GM12801 (cell line): ENCODE results near the gene EHHADH.

Experiments
- TF ChIP-seq, protein P1 (sequence below): IDR thresholded peaks from one replicate; pipeline ENCODE4 v1.5.1; 2011; ENCODE audit warnings: control low read depth; ENCODE audit not compliant: insufficient read length; ENCODE audit errors: extremely low read depth

Gene EHHADH

DNA sequence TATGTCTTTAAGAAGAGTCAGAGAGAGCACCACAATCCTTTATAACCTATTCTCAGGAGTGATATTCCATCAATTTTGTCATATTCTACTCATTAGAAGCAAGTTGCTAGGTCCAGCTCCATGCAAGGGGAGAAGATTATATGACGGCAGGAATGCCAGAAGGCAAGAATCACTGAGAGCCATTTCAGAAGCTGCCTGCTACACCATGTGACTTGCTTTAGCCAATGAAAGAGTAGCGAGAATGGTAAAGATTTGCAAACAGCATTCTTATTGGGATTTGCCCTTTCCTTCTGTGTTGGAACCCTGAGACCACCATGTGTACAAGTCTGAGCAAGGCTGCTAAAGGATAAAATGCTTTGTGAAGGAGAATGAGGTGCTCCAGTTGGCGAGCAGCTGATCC, 96.5 kb downstream of the EHHADH start:
- TF ChIP-seq, protein P1, sequence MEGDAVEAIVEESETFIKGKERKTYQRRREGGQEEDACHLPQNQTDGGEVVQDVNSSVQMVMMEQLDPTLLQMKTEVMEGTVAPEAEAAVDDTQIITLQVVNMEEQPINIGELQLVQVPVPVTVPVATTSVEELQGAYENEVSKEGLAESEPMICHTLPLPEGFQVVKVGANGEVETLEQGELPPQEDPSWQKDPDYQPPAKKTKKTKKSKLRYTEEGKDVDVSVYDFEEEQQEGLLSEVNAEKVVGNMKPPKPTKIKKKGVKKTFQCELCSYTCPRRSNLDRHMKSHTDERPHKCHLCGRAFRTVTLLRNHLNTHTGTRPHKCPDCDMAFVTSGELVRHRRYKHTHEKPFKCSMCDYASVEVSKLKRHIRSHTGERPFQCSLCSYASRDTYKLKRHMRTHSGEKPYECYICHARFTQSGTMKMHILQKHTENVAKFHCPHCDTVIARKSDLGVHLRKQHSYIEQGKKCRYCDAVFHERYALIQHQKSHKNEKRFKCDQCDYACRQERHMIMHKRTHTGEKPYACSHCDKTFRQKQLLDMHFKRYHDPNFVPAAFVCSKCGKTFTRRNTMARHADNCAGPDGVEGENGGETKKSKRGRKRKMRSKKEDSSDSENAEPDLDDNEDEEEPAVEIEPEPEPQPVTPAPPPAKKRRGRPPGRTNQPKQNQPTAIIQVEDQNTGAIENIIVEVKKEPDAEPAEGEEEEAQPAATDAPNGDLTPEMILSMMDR: no peak

DNA sequence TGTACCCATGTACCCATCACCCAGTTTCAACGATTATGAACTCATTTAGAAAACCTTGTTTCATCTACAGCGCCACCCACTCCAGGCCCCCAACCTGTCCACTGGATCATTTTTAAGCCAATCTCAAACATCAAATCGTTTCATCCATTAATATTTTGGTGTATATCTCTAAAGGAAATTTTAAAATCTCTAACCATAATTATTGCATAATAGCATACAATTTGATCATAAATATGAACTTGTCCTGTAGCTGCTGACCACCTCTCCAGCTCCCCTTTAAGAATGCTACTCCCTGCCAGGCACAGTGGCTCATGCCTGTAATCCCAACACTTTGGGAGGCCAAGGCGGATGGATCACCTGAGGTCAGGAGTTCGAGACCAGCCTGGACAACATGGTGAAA, 98.2 kb downstream of the EHHADH start:
- TF ChIP-seq, protein P1: no peak

DNA sequence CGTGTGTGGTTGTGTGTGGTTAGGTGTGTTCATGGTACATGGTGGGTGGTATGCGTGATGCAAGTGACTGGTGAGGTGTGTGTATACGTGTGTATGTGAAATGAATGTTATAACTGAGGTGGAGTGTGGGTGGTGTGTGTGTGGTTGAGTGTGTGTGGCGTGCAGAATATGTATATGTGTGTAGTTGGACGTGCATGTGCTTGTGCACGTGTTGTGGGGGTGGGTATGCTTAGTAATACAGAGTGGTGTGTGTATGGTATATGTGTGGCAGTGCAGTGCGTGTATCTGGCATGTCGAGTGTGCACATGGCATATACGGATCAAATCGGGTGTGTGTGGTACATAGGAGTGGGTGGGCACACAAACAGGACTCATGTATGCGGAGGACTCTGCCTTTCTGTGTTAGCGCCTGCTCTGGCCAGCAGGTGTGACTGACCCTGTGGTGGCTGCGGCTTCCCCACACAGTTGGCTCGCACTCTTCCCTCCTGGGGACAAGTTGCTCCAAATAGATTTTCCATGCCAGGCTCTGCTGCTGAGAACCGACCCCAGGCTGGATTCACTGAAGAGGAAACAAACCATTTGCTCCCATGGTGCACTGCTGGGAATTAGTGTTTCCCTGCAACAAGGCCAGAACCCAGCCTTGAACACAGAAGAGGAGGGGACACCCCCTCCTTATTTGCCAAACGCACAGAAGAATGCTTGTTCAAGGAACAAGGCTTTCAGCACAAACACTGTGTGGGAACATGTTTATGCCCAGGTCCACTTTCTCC, 99.8 kb downstream of the EHHADH start:
- TF ChIP-seq, protein P1: no peak

DNA sequence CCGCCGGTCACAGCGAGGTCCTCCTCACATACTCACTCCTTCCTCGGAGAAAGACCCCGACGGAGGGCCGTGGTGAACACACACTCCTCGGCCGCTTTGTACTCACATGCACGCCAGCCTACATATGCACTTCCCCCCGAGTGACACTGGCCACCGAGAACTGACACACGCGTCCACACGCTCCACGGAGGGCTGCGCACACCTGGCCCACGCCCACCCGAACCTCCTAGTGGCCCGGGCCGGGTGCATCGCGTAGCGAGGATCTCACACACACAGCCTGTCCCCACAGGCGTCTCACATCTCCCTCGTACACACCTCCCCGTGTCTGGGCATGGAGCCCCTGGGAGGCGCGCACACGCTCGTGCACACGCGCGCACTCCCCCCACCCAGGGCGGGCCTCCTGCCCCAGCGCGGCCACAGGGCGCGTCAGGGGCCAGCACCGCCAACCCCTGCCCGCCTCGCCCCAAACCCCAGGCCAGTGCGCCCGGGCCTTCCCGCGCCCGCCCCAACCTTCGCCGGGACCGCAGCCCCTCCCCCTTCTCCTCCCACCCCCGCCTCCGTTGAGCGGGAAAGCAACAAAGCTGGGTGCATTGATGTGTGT, 100.6 kb downstream of the EHHADH start:
- TF ChIP-seq, protein P1: no peak

DNA sequence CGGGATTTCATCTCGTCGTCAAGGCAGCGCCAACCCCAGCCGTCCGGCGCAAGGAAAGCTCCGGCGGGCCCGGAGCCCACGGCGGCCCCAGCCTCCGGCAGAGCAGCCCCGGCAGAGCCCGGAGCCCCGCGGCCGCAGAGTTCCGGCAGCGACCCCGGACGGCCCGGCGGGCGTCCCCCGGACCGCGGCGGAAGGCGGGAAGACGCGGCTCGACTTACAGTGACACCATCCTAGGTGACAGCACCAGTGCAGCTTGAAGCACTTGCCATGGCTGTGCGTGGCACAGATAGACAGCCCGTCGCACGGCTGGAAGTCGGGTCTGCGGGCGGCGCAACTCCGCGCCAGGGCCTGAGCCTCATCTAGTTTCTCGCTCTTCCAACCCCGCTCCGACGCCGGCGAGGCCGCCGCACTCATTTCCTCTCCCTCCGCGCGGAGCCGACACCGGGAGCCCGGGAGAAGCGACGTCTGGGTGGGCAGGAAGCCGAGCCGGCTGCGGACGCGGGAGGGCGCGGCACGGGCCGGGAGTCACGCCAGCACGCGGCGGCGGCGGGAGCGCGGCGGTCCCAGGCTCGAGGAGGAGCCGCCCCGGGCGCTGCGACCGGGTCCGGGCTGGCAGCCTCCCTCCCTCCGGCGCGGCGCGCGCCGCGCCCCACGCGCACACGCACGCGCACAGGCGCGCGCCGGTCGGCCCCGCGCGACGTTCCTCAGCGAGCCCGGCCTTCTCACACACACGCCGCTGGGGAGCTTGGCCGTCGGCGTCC, 101.3 kb downstream of the EHHADH start, which contains the start of gene C3orf70:
Gene C3orf70, minus strand, starts transcription at position 651 of the 761 bp plus-strand sequence. Its CDS starts 237 bp downstream, at position 414.
- TF ChIP-seq, protein P1: no peak

DNA sequence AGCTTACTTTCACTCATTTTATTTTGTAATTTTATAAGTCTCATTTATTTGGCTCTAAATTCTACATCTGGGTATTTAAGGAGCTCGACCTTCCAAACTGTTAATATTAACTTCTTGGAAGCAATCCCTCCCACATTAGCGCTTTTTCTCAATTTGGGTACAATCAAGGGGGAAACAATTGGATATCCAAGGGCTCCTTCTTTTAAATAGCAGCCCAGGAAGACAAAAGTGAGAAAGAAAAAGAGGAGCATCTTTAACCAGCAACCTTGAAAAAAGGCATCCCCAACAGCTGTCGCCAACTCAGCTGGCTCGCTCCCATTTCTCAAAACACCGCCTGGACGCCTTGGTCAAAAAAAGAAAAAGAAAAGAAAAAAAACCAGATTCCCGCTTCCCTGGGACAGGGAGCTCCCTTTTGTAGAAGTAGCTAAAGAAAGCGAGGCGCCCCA, 101.9 kb downstream of the EHHADH start:
- TF ChIP-seq, protein P1: no peak

DNA sequence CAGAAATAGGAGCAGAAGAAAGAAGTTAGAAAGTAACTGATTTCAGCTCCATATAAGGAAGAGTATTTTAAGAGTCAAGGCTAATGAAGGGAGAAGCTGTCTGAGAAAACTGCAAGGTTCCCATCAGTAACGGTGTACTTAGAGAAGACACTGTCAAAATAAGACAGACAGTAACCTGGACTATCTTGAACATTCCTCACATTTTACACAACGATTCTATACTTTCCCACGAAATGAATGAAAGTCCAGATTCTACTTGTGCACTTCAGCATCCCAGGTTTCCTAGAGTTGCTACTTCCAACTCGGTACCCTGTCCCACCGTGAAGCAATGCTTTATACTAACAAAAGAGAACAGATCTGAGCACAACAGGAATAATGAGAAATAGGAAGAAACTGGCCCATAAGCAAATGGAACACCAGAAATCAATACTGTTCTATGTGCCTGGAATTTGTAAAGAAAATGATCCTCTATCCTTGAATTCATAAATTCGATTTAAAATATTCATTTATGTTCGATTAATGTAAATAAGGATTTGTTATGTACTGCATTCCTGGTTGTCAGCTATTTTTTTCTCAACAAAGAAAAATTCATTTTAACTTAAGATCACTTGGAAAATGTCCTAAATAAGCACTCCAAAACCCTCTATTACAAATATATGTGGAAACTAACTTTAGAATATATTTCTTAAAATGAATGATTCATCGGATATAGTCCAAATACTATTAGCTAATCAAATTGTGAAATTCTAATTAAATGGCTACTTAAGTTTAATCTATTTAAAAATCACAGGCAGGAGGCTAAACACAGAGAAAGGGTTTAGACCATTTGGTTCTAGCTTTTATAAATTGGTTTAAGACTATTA, 102.5 kb downstream of the EHHADH start:
- TF ChIP-seq, protein P1: no peak
